Esophagus muscularis mucosa (tissue), 4 donors: Measurements from ENCODE around the gene WNT8A.

ENCODE experiments used
- EP300 ChIP-seq: sonication (generic); formaldehyde crosslinking; IDR thresholded peaks from one replicate; pipeline ENCODE4 v1.6.1; 2017; ENCODE audit warnings: antibody characterized with exemption
- POLR2A ChIP-seq: fragments of 450-650 bp; IDR thresholded peaks from one replicate; pipeline ENCODE4 v1.6.1; 2017; ENCODE audit warnings: antibody characterized with exemption, moderate library complexity, mild to moderate bottlenecking, low read depth
- TF ChIP-seq, protein P1 (sequence below), 3 experiments: fragments of 200-600 bp in 2 of 3; fragments of 450-650 bp in 1 of 3; sonication (generic) in 2 of 3; IDR thresholded peaks; one replicate each; pipeline ENCODE4 v1.5.1; 2017 to 2019; ENCODE audit warnings: antibody characterized with exemption in 3 of 3, mild to moderate bottlenecking in 2 of 3, moderate library complexity in 1 of 3

DNA sequence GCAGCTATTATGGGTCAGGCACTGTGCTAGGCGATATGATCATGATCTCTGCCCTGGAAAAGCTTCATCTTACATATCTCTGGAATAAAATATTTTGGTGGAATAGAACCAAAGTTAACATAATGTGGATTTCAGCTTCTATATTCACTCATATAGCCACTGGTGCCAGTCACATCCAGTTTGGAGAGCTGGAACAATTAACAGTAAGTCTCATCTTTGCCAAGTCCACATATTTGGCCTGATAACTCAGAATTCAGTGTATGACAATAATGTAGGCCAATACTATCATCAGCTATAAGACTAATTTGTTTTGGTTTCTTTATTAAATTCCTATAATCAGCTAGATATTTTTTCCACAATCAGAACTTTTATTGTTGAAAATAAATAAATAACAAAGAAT is 45.0 kb upstream of the WNT8A start:
- TF ChIP-seq, protein P1, sequence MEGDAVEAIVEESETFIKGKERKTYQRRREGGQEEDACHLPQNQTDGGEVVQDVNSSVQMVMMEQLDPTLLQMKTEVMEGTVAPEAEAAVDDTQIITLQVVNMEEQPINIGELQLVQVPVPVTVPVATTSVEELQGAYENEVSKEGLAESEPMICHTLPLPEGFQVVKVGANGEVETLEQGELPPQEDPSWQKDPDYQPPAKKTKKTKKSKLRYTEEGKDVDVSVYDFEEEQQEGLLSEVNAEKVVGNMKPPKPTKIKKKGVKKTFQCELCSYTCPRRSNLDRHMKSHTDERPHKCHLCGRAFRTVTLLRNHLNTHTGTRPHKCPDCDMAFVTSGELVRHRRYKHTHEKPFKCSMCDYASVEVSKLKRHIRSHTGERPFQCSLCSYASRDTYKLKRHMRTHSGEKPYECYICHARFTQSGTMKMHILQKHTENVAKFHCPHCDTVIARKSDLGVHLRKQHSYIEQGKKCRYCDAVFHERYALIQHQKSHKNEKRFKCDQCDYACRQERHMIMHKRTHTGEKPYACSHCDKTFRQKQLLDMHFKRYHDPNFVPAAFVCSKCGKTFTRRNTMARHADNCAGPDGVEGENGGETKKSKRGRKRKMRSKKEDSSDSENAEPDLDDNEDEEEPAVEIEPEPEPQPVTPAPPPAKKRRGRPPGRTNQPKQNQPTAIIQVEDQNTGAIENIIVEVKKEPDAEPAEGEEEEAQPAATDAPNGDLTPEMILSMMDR (IDR thresholded peaks at IDR 0.05) = no peak
- TF ChIP-seq POLR2A (no peak), EP300 (no peak)
